ENCODE measurements around the gene COL19A1.

- TF ChIP-seq GMEB1 (CRISPR knock-in tag; IDR thresholded peaks at IDR 0.05; ENCODE audit: borderline replicate concordance), result no peak
- no peak for TF ChIP-seq ATM (IDR thresholded peaks at IDR 0.05; ENCODE audit: borderline replicate concordance)
- TF ChIP-seq CTCF (CRISPR knock-in tag; IDR thresholded peaks at IDR 0.05), result no peak
- no peak for TF ChIP-seq RFX5 (IDR thresholded peaks at IDR 0.05; ENCODE audit: low read depth, low read length)
Measured at GRCh38 chr6:69827276-69827893, 39.0 kb upstream of the COL19A1 start.
